WTC11 (cell line): ENCODE results near the gene CPB1. TPM values are rescaled to one million over a fixed set of nuclear protein-coding genes. Genes with fewer than 3 reads are reported as not detected.
A peak's percentile ranks its signal among the peaks of the same experiment; 100 is the strongest.

Experiments used
- ATAC-seq: fragments of 200-7000 bp; cut with Tn5 transposase; 2 replicates; pipeline ENCODE4 v1.10.0; 2021; ENCODE audit warnings: mild to moderate bottlenecking, moderate library complexity
- CTCF ChIA-PET: fragments of 300-600 bp; sonication (Branson Sonifier 250); formaldehyde crosslinking; loops from one replicate; lab custom pipeline; 2021; ENCODE audit warnings: antibody characterized with exemption; lab: Charles Lee
- POLR2A ChIA-PET: fragments of 350-600 bp; sonication (Branson Sonifier 250); formaldehyde crosslinking; loops from one replicate; lab custom pipeline; 2021; ENCODE audit warnings: antibody characterized with exemption; lab: Charles Lee
- DNase-seq: peaks from one replicate; pipeline ENCODE4 v3.0.0; 2021; ENCODE audit warnings: low spot score
- H3K27ac Mint-ChIP-seq: 2 replicates; pipeline ENCODE4 v1.8.0; 2021; ENCODE audit warnings: mixed read lengths
- H3K27me3 Mint-ChIP-seq: 2 replicates; pipeline ENCODE4 v1.8.0; 2021; ENCODE audit warnings: low read depth, mild to moderate bottlenecking, moderate library complexity, mixed read lengths
- H3K36me3 Mint-ChIP-seq: 2 replicates; pipeline ENCODE4 v1.8.0; 2021; ENCODE audit warnings: mixed read lengths
- H3K4me1 Mint-ChIP-seq: 2 replicates; pipeline ENCODE4 v1.8.0; 2022; ENCODE audit warnings: mixed read lengths
- H3K4me3 Mint-ChIP-seq: 2 replicates; pipeline ENCODE4 v1.8.0; 2021; ENCODE audit warnings: mild to moderate bottlenecking, moderate library complexity, mixed read lengths
- H3K9me3 Mint-ChIP-seq: 2 replicates; pipeline ENCODE4 v1.8.0; 2021; ENCODE audit warnings: mixed read lengths
- CBFB ChIP-seq: sonication (generic); formaldehyde crosslinking; IDR thresholded peaks from 2 replicates; pipeline ENCODE4 v1.8.1; 2022; ENCODE audit warnings: mild to moderate bottlenecking, low read depth, missing genetic modification reagents
- CTCF ChIP-seq: fragments of 200-600 bp; IDR thresholded peaks from 2 replicates; pipeline ENCODE4 v1.8.0; 2022; ENCODE audit warnings: antibody characterized with exemption
- E2F1 ChIP-seq: sonication (generic); formaldehyde crosslinking; IDR thresholded peaks from 2 replicates; pipeline ENCODE4 v1.8.0; 2022; ENCODE audit warnings: mild to moderate bottlenecking, missing genetic modification reagents
- FOXJ3 ChIP-seq: sonication (generic); formaldehyde crosslinking; IDR thresholded peaks from 2 replicates; pipeline ENCODE4 v1.9.0; 2021; ENCODE audit warnings: missing genetic modification reagents, mild to moderate bottlenecking, borderline replicate concordance
- FOXK1 ChIP-seq: sonication (generic); formaldehyde crosslinking; IDR thresholded peaks from 2 replicates; pipeline ENCODE4 v1.8.0; 2022; ENCODE audit warnings: mild to moderate bottlenecking, moderate library complexity, missing genetic modification reagents
- FOXP4 ChIP-seq: sonication (generic); formaldehyde crosslinking; IDR thresholded peaks from 2 replicates; pipeline ENCODE4 v1.8.0; 2022; ENCODE audit warnings: mild to moderate bottlenecking, missing genetic modification reagents
- GTF2I ChIP-seq: fragments of 250-450 bp; sonication (Bioruptor Pico); conservative IDR thresholded peaks from 2 replicates; pipeline ENCODE4 v1.4.0; 2021; ENCODE audit warnings: mild to moderate bottlenecking
- IRF1 ChIP-seq: sonication (generic); formaldehyde crosslinking; IDR thresholded peaks from 2 replicates; pipeline ENCODE4 v1.8.0; 2023; ENCODE audit warnings: missing genetic modification reagents
- JUN ChIP-seq: sonication (generic); formaldehyde crosslinking; IDR thresholded peaks from 2 replicates; pipeline ENCODE4 v1.8.0; 2023; ENCODE audit warnings: mild to moderate bottlenecking, missing genetic modification reagents
- MAX ChIP-seq: sonication (generic); formaldehyde crosslinking; IDR thresholded peaks from 2 replicates; pipeline ENCODE4 v1.8.0; 2022; ENCODE audit warnings: mild to moderate bottlenecking, missing genetic modification reagents
- MYBL2 ChIP-seq: sonication (generic); formaldehyde crosslinking; IDR thresholded peaks from 2 replicates; pipeline ENCODE4 v1.8.1; 2023; ENCODE audit warnings: mild to moderate bottlenecking, moderate library complexity, missing genetic modification reagents
- PREB ChIP-seq: sonication (generic); formaldehyde crosslinking; IDR thresholded peaks from 2 replicates; pipeline ENCODE4 v1.8.1; 2022; ENCODE audit warnings: mild to moderate bottlenecking, missing genetic modification reagents, moderate library complexity, borderline replicate concordance
- TEAD1 ChIP-seq: sonication (generic); formaldehyde crosslinking; IDR thresholded peaks from 2 replicates; pipeline ENCODE4 v1.8.0; 2022; ENCODE audit warnings: mild to moderate bottlenecking, missing genetic modification reagents
- ZNF138 ChIP-seq: sonication (generic); formaldehyde crosslinking; conservative IDR thresholded peaks from 2 replicates; pipeline ENCODE4 v1.8.1; 2022; ENCODE audit warnings: mild to moderate bottlenecking, moderate library complexity, missing genetic modification reagents
- ZNF317 ChIP-seq: sonication (generic); formaldehyde crosslinking; IDR thresholded peaks from 2 replicates; pipeline ENCODE4 v1.8.1; 2023; ENCODE audit warnings: low read depth, mild to moderate bottlenecking, moderate library complexity, missing genetic modification reagents, borderline replicate concordance
- ZNF396 ChIP-seq: fragments of 250-450 bp; sonication (Bioruptor Pico); IDR thresholded peaks from 2 replicates; pipeline ENCODE4 v1.8.0; 2021; ENCODE audit warnings: mild to moderate bottlenecking, moderate library complexity, borderline replicate concordance
- ZNF416 ChIP-seq: fragments of 250-450 bp; sonication (Bioruptor Pico); IDR thresholded peaks from 2 replicates; pipeline ENCODE4 v1.9.0; 2021; ENCODE audit warnings: mild to moderate bottlenecking, inconsistent platforms
- ZNF512 ChIP-seq: sonication (generic); formaldehyde crosslinking; IDR thresholded peaks from 2 replicates; pipeline ENCODE4 v1.8.1; 2022; ENCODE audit warnings: missing genetic modification reagents, borderline replicate concordance
- ZNF671 ChIP-seq: fragments of 250-450 bp; sonication (Bioruptor Pico); IDR thresholded peaks from 2 replicates; pipeline ENCODE4 v1.8.0; 2021; ENCODE audit warnings: mild to moderate bottlenecking
- total RNA-seq: library from RNA; stranded (reverse); gene quantifications from 3 replicates; pipeline ENCODE4 v1.2.3, GENCODE V29; 2021

CPB1 gene
- total RNA-seq, 1 experiment from 2014 or later = 5.0 TPM

GRCh38 chr3:148790370-148790769 is 37.2 kb upstream of the CPB1 start:
- H3K27ac Mint-ChIP-seq = peak overlapping the region; percentile 17; the same call in 1 of the 2 replicates
- DNase-seq = no peak
- ChIA-PET POLR2A (no interaction called here), CTCF (no interaction called here)
- H3K4me3 Mint-ChIP-seq = no peak overlapping the region
- peaks cover 15% of the 10 kb centered on the region for H3K9me3 Mint-ChIP-seq
- H3K4me1 Mint-ChIP-seq = peaks cover 33% of the 10 kb centered on the region
- TF ChIP-seq ZNF138 (CRISPR knock-in tag) (no peak), ZNF512 (CRISPR knock-in tag) (no peak), ZNF671 (CRISPR knock-in tag) (no peak), JUN (no peak), CTCF (no peak), FOXP4 (CRISPR knock-in tag) (no peak), ZNF396 (CRISPR knock-in tag) (no peak), GTF2I (CRISPR knock-in tag) (no peak), CBFB (CRISPR knock-in tag) (no peak), MAX (CRISPR knock-in tag) (no peak), IRF1 (CRISPR knock-in tag) (no peak), TEAD1 (CRISPR knock-in tag) (no peak)
- H3K27me3 Mint-ChIP-seq = no peaks in the 10 kb centered on the region
- no peak for ATAC-seq
- peaks cover 11% of the 10 kb centered on the region for H3K36me3 Mint-ChIP-seq

- peaks cover 11% of the 10 kb centered on the region for H3K36me3 Mint-ChIP-seq
- CTCF ChIA-PET = no interaction called here
- TF ChIP-seq ZNF416 (CRISPR knock-in tag) (no peak), FOXK1 (CRISPR knock-in tag) (no peak), CBFB (CRISPR knock-in tag) (no peak), E2F1 (CRISPR knock-in tag) (no peak), ZNF317 (CRISPR knock-in tag) (no peak), MYBL2 (no peak), FOXJ3 (CRISPR knock-in tag) (no peak), PREB (CRISPR knock-in tag) (no peak)
- H3K4me3 Mint-ChIP-seq = no peak overlapping the region
- no peak for DNase-seq
- H3K9me3 Mint-ChIP-seq = peaks cover 14% of the 10 kb centered on the region
- no peak for ATAC-seq
- H3K4me1 Mint-ChIP-seq = peaks cover 35% of the 10 kb centered on the region
- no peaks in the 10 kb centered on the region for H3K27me3 Mint-ChIP-seq
- POLR2A ChIA-PET = no interaction called here
- no peak overlapping the region for H3K27ac Mint-ChIP-seq
These were observed 36.5 kb upstream of the CPB1 start for GRCh38 chr3:148790851-148791735.
